Activated CD8-positive, alpha-beta memory T cell treated with anti-CD3 and anti-CD28 coated beads for 4 hours (primary cell): Measurements from ENCODE around the gene PWWP2A.
"Not testable (repeated sequence)": the region's sequence is repeated elsewhere in the genome, so short reads cannot be mapped to it uniquely, and the experiment has no call there.

Experiments used
- DNase-seq, 2 donors: peaks; one replicate each; pipeline ENCODE4 v3.0.0-alpha.2; 2020; ENCODE audit warnings: low read depth in 2 of 2

The PWWP2A gene

GRCh38 chr5:160076997-160077396 lies 42.3 kb downstream of the PWWP2A start:
- no peak for DNase-seq

GRCh38 chr5:160075073-160075472 lies 44.2 kb downstream of the PWWP2A start:
- no peak for DNase-seq

- no peak for DNase-seq
These were observed 47.3 kb downstream of the PWWP2A start for GRCh38 chr5:160071916-160072315.

- DNase-seq: no peak
These were observed 47.7 kb downstream of the PWWP2A start for GRCh38 chr5:160071516-160071915.

GRCh38 chr5:160069120-160069519 lies 50.1 kb downstream of the PWWP2A start:
- not testable (repeated sequence) for DNase-seq

GRCh38 chr5:160064995-160065614 lies 54.1 kb downstream of the PWWP2A start:
- no peak for DNase-seq

GRCh38 chr5:160064417-160064810 lies 54.8 kb downstream of the PWWP2A start:
- no peak for DNase-seq

- DNase-seq: no peak
These were observed 57.5 kb downstream of the PWWP2A start for GRCh38 chr5:160061770-160062169.

- DNase-seq: no peak
These were observed 59.2 kb downstream of the PWWP2A start for GRCh38 chr5:160060001-160060400.

- no peak for DNase-seq
These were observed 62.0 kb downstream of the PWWP2A start for GRCh38 chr5:160057256-160057655.

- no peak for DNase-seq
These were observed 64.4 kb downstream of the PWWP2A start for GRCh38 chr5:160054831-160055230.

- no peak for DNase-seq
These were observed 65.2 kb downstream of the PWWP2A start for GRCh38 chr5:160054047-160054446.

GRCh38 chr5:160049099-160049498 lies 70.2 kb downstream of the PWWP2A start:
- DNase-seq: no peak

- no peak for DNase-seq
These were observed 71.1 kb downstream of the PWWP2A start for GRCh38 chr5:160048131-160048530.

- no peak for DNase-seq
These were observed 71.8 kb downstream of the PWWP2A start for GRCh38 chr5:160047423-160047822.

- DNase-seq: no peak
These were observed 74.3 kb downstream of the PWWP2A start for GRCh38 chr5:160044967-160045366.

- DNase-seq: no peak
These were observed 74.9 kb downstream of the PWWP2A start for GRCh38 chr5:160044391-160044804.

GRCh38 chr5:160042671-160043070 lies 76.6 kb downstream of the PWWP2A start:
- DNase-seq: no peak
